GM12874 (cell line): Measurements from ENCODE around the gene GALNT9.

Experiments used
- TF ChIP-seq, protein P1 (sequence below): IDR thresholded peaks from 2 replicates; pipeline ENCODE4 v1.5.1; 2011; ENCODE audit warnings: low read depth, mild to moderate bottlenecking, control low read depth, low read length, moderate library complexity; ENCODE audit not compliant: insufficient read depth

Gene GALNT9

DNA sequence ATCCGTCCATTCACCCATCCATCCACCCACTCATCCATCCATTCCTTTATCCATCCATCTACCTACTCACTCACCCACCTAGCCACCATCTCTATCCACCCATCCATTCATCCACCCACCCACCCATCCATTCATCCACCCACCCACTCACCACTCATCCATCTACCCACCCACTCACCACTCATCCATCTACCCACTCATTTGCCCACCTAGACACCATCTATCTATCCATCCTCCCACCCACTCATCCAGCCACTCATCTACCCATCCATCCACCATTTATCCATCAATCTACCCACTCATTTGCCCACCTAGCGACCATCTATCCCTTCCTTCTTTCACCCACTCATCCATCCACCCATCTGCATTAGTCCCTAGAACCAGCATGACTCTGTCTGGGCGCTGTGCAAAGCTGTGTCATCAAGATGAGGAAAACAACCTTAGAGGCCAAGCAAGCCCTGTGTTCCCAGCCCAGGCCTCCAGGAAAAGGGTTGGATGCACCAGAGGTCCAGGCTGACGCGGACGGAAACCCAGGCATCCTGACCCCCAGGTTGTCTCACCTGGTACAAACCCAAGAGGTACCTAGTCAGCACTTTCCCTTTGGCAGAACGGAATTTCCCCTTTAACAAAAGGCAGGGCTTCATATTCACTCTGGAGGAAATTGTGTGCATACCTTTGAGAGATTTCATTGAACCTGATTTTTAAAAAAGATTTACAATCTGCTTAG, 111.4 kb downstream of the GALNT9 start:
- TF ChIP-seq, protein P1, sequence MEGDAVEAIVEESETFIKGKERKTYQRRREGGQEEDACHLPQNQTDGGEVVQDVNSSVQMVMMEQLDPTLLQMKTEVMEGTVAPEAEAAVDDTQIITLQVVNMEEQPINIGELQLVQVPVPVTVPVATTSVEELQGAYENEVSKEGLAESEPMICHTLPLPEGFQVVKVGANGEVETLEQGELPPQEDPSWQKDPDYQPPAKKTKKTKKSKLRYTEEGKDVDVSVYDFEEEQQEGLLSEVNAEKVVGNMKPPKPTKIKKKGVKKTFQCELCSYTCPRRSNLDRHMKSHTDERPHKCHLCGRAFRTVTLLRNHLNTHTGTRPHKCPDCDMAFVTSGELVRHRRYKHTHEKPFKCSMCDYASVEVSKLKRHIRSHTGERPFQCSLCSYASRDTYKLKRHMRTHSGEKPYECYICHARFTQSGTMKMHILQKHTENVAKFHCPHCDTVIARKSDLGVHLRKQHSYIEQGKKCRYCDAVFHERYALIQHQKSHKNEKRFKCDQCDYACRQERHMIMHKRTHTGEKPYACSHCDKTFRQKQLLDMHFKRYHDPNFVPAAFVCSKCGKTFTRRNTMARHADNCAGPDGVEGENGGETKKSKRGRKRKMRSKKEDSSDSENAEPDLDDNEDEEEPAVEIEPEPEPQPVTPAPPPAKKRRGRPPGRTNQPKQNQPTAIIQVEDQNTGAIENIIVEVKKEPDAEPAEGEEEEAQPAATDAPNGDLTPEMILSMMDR = no peak

DNA sequence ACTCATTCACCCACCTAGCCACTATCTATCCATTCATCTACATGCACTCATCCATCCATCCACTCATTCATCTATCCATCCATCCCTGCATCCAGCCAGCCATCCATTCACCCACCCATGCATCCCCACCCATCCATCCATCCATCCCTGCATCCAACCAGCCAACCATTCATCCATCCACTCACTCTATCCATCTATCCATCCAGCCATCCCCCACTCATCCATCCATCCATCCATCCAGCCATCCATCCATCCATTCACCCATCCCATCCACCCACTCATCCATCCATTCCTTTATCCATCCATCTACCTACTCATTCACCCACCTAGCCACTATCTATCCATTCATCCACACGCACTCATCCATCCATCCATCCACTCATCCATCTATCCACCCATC, 112.0 kb downstream of the GALNT9 start:
- TF ChIP-seq, protein P1 = no peak

DNA sequence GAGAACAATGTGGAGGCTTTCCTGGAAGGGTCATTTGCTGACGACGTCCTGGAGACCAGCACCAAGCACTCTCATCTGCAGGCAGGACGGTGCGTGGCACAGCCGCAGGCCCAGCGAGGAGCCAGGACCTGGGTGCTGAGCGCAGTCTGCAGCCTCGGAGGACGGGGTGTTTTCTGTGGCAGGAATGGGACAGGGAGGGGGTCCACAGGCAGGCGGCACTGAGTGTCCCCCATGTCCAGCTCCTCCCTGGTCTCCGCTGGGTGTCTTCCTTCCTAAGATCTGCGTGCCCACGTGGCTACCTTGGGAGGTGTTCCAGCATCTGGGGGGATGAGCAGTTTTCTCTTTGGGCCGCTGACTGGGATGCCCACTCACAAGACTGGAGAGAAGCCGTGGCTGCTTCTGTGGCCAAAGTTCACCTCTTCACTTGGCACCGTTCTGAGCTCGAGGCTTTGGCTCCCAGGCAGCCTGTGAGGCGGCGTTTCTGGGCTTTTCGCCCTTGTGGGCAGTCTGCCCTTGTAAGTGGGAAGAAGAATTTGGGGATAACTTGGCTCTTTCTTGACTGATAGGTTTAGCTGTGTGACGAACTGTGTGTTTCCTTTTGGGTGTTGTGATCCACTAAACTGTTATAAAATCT, 112.9 kb downstream of the GALNT9 start:
- TF ChIP-seq, protein P1 = no peak

DNA sequence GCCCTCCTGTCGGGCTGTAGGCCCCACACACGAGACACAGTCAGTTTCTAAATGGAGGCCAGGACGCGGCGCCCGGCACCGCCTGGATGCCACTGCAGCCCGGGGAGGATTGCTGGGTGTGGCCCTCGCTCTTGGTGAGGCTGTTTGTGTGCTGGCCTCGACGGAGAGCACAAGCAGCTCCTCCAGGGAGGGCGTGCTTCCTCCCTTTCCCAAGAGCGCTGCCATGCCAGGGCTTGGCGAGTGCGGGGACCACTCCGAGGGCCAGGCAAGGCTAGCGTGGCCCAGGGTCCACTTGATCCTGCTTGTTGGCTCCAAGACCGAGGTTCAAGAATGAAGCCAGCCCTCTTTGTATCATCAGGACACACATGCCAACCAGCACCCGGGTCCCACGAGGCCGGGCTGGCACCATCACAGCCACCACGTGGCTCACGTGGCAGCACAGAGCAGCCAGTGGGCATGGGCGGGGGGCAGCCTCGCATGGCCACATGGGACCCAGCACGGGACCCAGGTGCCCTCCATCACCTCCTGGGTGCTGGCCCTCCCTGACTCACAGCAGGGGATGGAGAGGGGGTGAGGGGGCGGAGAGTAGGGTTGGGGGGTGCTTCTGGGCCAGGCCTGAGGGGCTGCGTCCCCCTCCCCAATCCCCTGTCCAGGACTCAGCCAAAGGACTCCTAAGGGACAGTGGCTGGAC, 113.9 kb downstream of the GALNT9 start:
- TF ChIP-seq, protein P1 = no peak

DNA sequence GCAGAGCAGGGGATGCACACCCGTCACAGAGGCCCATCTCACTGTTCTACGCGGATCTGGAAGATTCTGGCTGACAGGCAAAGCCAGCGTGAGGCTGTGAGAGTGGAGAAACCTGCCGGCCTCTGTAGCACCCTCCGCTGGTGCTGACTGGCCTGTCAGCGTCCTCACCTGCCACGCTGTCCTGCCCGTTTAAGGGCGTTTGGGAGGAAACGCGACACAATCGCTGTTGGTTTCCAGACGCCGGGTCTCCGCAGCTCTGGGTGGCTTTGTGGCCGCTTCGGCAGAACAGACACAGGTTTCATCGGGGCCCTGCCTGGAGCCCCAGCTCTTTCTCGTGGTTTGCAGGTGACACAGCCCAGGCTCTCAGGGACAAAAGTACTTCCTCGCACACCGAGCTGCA, 114.5 kb downstream of the GALNT9 start:
- TF ChIP-seq, protein P1 = no peak

DNA sequence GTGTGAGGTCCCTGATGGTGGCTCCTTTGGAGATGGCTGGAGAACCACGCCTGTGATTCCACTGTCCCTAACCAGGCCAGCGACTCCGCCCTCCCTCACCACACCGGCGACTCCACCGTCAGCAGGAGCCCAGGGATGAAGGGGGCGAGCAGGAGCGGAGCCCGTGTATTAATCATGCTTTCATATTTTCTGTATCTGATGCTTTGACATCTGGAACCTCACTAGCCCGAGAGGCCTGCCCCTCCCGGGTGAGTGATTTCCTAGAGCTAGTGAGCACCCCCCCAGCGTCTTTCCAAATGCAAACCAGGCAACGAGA, 115.3 kb downstream of the GALNT9 start:
- TF ChIP-seq, protein P1 = no peak

DNA sequence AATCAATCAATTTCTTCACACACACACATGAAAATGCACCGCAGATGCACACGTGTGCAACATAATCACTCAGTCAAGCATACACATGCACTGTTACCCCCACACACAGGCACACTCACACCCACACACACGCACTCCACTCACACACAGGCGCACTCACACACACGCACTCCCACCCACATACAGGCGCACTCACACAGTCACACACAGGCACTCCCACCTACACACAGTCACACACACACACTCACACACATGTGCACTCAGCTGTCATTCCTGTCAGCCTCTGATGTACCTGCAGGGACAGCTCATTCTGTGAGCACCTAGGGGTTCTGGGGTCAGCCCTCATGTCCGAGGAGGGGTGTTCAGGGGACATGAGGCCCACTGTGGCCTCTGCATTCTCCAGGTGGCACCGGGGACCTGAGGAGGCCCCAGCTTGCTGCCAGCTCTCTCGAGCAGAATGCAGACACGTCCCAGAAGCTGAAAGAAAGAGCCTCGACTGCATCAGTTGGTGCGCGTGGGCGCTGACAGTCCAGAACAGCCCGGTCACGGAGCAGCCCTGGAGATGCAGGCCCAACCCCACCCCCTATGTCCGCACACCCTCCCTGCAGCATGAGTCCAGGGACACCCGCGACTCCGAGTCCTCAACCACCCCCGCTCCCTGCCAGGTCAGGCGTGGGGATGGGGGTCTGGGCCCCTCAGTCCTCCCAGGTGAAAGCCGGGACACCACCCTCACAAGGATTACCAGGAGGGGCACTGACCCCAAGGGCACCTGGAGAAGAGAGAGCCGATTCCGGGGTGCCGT, 115.8 kb downstream of the GALNT9 start:
- TF ChIP-seq, protein P1 = no peak
